Measurements from ENCODE around the gene EPHA10. TPM values are rescaled to one million over a fixed set of nuclear protein-coding genes. Genes with fewer than 3 reads are reported as not detected.

Gene EPHA10
- total RNA-seq, 3 donors from 2014 or later = 0.73 to 2.6 TPM; not detected in 1

GRCh38 chr1:37731312-37732019 lies 33.5 kb downstream of the EPHA10 start:
- Histone ChIP-seq H3K9me3 (no peaks in the 10 kb centered on the region), H3K27ac (no peak overlapping the region), H3K4me1 (no peaks in the 10 kb centered on the region), H3K36me3 (no peaks in the 10 kb centered on the region), H3K27me3 (peaks cover 0 to 16% of the 10 kb centered on the region in 2 donors), H3K4me3 (no peak overlapping the region)
- intact Hi-C loops (cut with DNase I; ENCODE audit: low total_unique reads) = no loop called here
- TF ChIP-seq CTCF (IDR thresholded peaks at IDR 0.05) (no peak), POLR2AphosphoS5 (IDR thresholded peaks at IDR 0.05) (no peak), POLR2A (IDR thresholded peaks at IDR 0.05) (no peak)
- DNase-seq (ENCODE audit: low spot score in 2 of 2) = no peak

- no peak for DNase-seq (ENCODE audit: low spot score in 2 of 2)
- TF ChIP-seq POLR2AphosphoS5 (IDR thresholded peaks at IDR 0.05) = no peak
- TF ChIP-seq POLR2A (IDR thresholded peaks at IDR 0.05) = no peak
- no peak for TF ChIP-seq CTCF (IDR thresholded peaks at IDR 0.05)
- intact Hi-C loops (cut with DNase I; ENCODE audit: low total_unique reads) = no loop called here
- Histone ChIP-seq H3K36me3 (no peaks in the 10 kb centered on the region), H3K27ac (no peak overlapping the region), H3K4me1 (no peaks in the 10 kb centered on the region), H3K27me3 (peaks cover 0 to 13% of the 10 kb centered on the region in 2 donors), H3K9me3 (no peaks in the 10 kb centered on the region), H3K4me3 (no peak overlapping the region)
These were observed 34.5 kb downstream of the EPHA10 start for GRCh38 chr1:37730376-37730775.

- no peaks in the 10 kb centered on the region for H3K9me3 ChIP-seq
- no peaks in the 10 kb centered on the region for H3K36me3 ChIP-seq
- no peak overlapping the region for H3K27ac ChIP-seq
- no peaks in the 10 kb centered on the region for H3K4me1 ChIP-seq
- H3K27me3 ChIP-seq = peaks cover 0 to 1% of the 10 kb centered on the region in 2 donors
- TF ChIP-seq CTCF (IDR thresholded peaks at IDR 0.05) = no peak
- TF ChIP-seq POLR2AphosphoS5 (IDR thresholded peaks at IDR 0.05) = no peak
- no peak for TF ChIP-seq POLR2A (IDR thresholded peaks at IDR 0.05)
- intact Hi-C loops (cut with DNase I; ENCODE audit: low total_unique reads) = no loop called here
- H3K4me3 ChIP-seq = no peak overlapping the region
- no peak for DNase-seq (ENCODE audit: low spot score in 2 of 2)
These were observed 36.5 kb downstream of the EPHA10 start for GRCh38 chr1:37728416-37728815.

- Histone ChIP-seq H3K9me3 (no peaks in the 10 kb centered on the region), H3K27ac (no peak overlapping the region), H3K36me3 (no peaks in the 10 kb centered on the region), H3K27me3 (no peaks in the 10 kb centered on the region), H3K4me3 (no peak overlapping the region), H3K4me1 (no peaks in the 10 kb centered on the region)
- TF ChIP-seq CTCF (IDR thresholded peaks at IDR 0.05) = no peak
- no peak for TF ChIP-seq POLR2AphosphoS5 (IDR thresholded peaks at IDR 0.05)
- TF ChIP-seq POLR2A (IDR thresholded peaks at IDR 0.05) = no peak
- no peak for DNase-seq (ENCODE audit: low spot score in 2 of 2)
- intact Hi-C loops (cut with DNase I; ENCODE audit: low total_unique reads) = no loop called here
These were observed 38.0 kb downstream of the EPHA10 start for GRCh38 chr1:37726751-37727585.
